ENCODE data around the gene SKAP1.
"Not testable (repeated sequence)": the region's sequence is repeated elsewhere in the genome, so short reads cannot be mapped to it uniquely, and the experiment has no call there.

GRCh38 chr17:48410821-48411220 lies 19.2 kb downstream of the SKAP1 start:
- TF ChIP-seq CTCF, POLR2A (IDR thresholded peaks at IDR 0.05): not testable (repeated sequence)

Measured in heart left ventricle (tissue), 13 donors.